T-helper 1 cell (primary cell): ENCODE data around the gene LCN12.
A peak's percentile ranks its signal among the peaks of the same experiment; 100 is the strongest.

Source experiments
- DNase-seq, 5 donors: peaks; one replicate each; pipeline ENCODE4 v3.0.0-alpha.2; 2012 to 2020

The LCN12 gene

GRCh38 chr9:136927343-136928271 lies 24.5 kb upstream of the LCN12 start:
- DNase-seq = no peak

DNA sequence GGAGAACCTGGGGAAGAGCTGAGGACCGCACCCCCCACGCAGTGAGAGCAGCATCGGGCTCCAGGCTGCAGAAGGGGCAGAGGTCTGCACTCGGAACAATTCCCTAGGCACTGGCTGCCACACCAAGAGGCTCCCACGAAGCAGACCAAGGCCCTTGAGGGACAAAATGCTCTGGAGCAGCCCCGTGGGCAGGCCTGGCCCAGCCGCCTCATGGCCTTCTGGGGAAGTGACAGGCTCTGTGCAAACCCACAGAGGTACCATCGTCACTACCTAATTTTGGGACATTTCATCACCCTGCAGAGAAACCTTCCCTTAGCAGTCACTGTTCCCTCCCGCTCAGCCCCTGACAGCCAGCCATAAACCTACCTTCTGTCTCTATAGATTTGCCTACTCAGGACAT lies 23.5 kb upstream of the LCN12 start:
- DNase-seq = no peak

DNA sequence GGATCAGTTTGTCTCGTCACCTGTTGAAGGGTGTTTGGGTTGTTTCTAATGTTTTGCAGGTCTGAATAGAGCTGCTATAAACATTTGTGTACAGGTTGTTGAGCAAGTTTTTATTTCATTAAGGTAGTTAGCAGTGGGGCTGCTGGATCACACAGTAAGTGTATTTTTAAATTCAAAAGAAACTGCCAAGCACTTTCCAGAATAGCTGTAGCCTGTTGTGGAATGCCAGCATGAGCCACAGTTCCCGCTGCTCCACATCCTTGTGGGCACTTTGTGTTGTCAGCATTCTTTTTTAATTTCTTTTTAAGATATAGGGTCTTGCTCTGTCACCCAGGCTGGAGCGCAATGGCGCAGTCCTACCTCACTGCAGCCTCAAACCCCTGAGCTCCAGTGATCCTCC lies 22.1 kb upstream of the LCN12 start:
- DNase-seq = no peak

DNA sequence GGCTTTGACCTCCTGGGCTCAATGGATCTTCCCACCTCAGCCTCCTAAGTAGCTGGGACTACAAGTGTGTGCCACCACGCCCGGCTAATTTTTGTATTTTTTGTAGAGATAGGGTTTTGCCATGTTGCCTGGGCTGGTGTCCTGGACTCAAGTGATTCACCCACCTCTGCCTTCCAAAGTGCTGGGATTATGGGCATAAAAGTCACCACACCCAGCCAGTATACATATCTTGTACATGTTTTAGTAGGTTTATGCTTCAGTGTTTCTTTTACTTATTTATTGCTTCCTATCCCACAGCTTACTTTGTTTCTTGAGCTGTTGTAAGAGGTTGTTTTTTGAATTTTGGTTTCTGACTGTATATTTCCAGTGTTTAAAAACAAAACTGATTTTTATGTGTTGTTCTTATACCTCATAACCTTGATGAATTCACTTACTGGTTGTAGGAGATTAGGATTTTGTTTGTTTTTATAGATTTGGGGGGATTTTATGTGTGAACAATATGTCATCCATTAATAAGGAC lies 20.4 kb upstream of the LCN12 start:
- no peak for DNase-seq

DNA sequence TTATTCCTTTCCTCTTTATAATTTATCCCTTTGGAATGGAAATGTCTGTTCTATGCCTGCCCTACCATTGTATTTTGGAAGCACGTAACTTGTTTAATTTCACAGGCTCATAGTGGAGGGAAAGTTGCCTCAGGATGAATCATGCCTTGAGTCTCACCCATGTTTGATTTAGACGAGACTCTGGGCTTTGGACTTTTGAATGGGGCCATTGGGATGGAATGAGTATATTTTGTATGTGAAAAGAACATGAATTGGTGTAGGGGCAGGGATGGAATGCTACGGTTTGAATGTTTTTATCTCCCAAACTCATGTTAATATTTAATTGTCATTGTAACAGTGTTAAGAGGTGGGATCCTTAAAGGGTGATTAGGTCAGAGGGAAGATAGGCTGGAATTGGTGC lies 17.8 kb upstream of the LCN12 start:
- no peak for DNase-seq

GRCh38 chr9:136935651-136936050 lies 16.4 kb upstream of the LCN12 start:
- DNase-seq = no peak

- no peak for DNase-seq
Measured at GRCh38 chr9:136936645-136937170, 15.4 kb upstream of the LCN12 start.

- DNase-seq = no peak
Measured at GRCh38 chr9:136937186-136938001, 14.7 kb upstream of the LCN12 start.

DNA sequence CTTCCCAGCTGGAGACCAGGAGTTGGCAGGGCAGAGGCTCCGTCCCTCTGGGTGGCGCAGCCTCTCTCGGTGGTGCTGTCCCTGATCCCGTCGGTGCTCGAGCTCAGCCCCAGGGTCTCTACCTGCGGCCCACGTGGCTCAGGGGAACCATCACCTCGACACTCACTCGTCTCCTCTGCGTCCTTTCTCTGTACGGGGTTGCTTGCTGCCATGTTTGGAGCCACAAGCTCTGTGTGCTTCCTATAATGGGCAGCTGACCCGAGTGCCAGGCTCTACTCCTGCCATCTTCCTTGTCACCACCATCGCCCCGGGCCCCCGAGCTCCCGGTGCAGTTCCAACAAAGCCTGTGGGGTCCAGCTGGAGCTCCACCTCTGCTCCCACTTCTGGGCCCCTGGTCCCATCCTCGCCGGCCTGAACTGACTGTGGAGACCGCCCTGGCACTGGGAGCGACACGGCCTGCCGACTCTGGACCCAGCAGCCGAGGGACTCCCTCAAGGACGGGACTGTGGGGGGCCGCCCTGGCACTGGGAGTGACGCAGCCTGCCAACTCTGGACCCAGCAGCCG lies 12.6 kb upstream of the LCN12 start:
- DNase-seq = no peak

GRCh38 chr9:136939996-136940525 lies 12.0 kb upstream of the LCN12 start:
- DNase-seq = no peak

- peak in 1 of 5 donors; percentile 7 for DNase-seq
Measured at GRCh38 chr9:136940526-136941230, 11.4 kb upstream of the LCN12 start.

DNA sequence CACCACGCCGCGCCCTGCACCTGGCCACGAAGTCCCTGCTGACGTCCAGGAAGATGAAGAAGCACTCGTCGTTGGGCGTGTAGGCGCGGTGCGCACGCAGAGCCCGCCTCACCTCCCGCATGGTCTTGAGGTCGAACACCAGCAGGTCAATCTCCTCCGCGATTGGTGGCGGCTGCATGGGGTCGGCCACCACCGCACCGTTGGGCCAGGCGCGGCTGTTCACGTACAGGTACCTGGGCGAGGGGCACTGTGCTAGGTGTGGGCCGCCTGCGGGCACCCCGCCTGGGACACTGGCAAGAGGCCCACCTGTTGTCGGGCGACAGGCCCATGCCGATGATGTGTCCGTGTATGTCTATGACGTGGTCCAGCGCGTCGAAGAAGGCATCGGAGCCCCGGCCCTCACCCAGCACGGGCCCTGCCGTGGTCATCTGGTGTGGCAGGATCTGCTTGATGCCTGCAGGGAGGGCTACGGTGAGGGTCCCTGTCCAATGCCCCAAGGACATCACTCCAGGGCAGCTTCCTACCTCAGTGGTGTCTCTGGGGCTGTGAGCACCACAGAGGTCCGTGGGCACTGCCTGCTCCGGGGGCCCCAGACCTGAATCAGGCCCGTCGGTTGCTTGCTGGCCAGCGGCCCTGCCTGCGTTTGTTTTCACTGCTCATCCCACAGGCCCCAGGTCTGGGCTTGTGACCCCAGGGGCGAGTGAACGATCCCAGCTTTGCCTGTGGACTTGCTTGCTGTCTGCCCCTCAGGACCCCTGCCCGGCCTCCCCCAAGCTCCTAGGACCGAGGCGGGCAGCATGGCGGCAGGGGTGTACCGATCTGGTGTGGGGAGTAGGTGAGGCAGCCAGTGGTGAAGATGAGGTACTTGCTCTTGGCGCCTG lies 10.6 kb upstream of the LCN12 start:
- peak in 1 of 5 donors; percentile 13 for DNase-seq

DNA sequence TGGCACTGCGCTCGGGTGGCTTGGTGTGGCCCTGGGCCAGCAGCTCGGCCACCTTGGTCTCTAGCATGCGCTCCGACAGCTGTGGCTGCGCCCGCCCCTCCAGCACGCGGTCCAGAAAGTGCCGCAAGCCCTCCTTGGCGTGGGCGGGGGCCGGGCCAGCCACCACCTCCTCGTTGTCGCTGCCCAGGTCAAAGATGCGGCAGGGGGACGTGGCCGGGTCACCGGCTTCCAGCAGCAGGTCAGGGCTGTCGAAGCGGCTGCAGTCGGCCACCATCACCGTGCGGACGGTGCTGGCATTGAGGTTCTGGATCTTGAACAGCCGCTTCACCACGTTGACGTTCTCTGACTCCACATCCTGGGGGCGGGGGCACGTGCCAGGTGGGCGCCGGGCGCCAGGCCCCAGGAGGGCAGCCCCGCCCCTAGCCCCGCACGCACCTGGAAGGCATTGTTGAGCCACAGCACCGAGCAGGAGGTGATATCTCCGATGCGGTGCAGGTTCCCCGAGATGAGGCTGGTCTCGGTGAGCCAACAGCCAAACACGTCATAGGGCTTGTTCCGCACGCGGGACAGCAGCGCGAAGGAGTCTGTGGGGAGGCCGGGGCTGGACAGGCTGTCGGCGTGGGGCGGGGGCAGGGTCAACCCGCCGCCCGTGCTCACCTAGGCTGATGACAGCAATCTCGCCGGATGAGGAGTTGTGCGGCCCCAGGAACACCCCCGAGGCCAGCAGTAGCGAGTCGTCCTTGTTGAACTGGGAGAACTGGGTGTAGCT lies 9.8 kb upstream of the LCN12 start:
- peak in 1 of 5 donors; percentile 9 for DNase-seq

GRCh38 chr9:136942881-136943230 lies 9.2 kb upstream of the LCN12 start:
- no peak for DNase-seq

DNA sequence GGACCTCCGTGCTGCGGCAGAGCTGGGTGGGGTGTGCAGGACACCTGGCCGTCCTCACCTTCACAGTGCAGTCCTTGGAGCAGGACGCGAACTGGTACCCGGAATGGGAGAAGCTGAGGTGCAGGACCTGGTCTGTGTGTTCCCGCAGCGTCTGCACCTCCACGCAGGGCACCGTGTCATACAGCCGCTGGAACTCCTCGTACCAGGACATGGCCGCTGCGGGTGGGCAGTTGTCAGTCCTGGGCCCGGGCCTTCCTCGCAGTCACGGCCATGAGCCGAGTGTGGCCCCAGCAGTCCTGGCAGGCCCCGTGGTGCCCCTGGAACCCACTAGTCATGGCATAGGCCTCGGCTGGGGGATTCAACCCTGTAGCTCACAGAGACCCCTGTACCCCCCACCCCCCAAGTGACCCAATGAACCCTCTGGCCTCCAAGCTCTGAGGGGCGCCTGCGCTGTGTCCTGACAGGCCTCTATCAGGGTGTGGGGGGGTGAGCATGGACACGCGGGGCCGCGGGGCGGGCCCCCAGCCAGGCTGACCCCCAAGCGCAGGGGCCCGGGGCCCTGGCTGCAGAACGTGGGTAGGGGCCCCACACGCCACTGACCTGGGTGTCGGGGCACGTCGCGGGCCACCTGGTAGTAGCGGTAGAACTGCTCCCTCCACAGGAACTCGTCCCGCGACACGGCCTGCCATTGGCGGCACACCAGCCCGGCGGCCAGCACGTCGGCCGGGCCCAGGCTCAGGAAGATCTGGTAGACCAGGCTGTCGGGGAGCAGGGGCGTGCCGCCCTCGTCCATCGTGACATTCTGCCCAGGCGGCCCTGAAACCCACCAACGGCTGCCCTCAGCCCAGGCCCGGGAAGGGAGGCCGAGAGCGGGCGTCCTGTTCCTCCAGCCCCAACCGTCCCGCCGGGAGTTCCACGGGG lies 8.5 kb upstream of the LCN12 start:
- peak in 2 of 5 donors; percentile 25 to 53 for DNase-seq

GRCh38 chr9:136944212-136944518 lies 7.9 kb upstream of the LCN12 start:
- no peak for DNase-seq

DNA sequence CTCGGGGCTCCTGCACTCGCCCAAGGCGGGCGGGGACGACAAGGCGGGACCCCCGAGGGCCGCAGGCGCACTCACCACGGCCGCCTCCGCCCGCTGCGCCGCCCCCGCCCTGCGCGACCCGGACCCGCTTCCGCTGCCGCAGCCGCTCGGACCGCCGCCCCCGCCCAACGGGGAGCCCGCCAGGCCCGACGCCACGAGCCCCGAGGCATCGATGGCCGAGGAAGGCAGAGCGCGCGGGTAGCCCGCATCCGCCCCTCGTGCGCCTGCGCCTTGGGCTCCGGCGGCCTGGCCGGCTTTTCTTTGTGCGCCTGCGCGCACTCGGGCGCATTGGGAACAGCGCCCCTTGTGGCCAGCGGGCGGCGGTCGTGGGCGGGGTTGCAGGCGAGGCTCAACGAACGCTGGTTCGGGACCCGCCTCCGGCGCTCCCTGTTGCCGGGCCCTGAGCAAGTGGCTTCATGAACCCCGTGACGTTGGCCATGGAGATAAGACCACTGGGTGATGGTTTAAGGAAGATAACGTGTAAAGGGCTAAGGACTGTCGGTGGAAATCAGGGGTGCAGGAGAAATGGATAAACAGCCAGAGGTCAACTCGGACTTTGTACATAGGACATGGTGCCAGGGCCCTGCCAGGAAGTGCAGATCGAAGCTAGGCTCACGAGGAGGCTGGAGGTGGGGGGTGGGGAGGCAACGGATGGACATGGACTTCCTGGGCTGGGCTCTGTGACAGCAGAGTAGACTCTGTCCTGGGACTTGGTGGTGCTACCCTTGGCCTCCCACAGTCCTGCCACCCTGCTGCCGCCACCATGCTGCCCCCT lies 7.3 kb upstream of the LCN12 start, which contains the start of the genes C8G and FBXW5:
Gene C8G (plus strand): TSS at position 725 of the 814 bp plus-strand sequence. CDS start 78 bp downstream, at position 803.
Gene FBXW5 (minus strand): TSS at position 220 of the 814 bp plus-strand sequence. CDS start 655 bp downstream, outside the sequence.
- peak; percentile 87 to 96 (median 90) for DNase-seq
